Stimulated activated CD8-positive, alpha-beta memory T cell treated with anti-CD3 and anti-CD28 coated beads, Interleukin-2, amount 100 ng/mL, for 1 hour (primary cell): Measurements from ENCODE around the gene YRDC.
"Not testable (repeated sequence)": the region's sequence is repeated elsewhere in the genome, so short reads cannot be mapped to it uniquely, and the experiment has no call there.

Source experiments
- DNase-seq, 2 donors: peaks; one replicate each; pipeline ENCODE4 v3.0.0-alpha.2; 2020; ENCODE audit warnings: low read depth in 2 of 2

YRDC gene

DNA sequence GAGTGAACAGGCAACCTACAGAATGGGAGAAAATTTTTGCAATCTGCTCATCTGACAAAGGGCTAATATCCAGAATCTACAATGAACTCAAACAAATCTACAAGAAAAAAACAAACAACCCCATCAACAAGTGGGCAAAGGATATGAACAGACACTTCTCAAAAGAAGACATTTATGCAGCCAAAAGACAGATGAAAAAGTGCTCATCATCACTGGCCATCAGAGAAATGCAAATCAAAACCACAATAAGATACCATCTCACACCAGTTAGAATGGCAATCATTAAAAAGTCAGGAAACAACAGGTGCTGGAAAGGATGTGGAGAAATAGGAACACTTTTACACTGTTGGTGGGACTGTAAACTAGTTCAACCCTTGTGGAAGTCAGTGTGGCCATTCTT is 36.6 kb downstream of the YRDC start:
- DNase-seq = not testable (repeated sequence)

- no peak for DNase-seq
Measured at GRCh38 chr1:37767488-37767887, 40.5 kb downstream of the YRDC start.

- no peak for DNase-seq
Measured at GRCh38 chr1:37765916-37766664, 41.9 kb downstream of the YRDC start.

- DNase-seq = no peak
Measured at GRCh38 chr1:37764888-37765441, 43.0 kb downstream of the YRDC start, which contains the start of gene EPHA10. EPHA10 (minus strand) TSS chr1:37765120; CDS start chr1:37765066, 54 bp downstream.

DNA sequence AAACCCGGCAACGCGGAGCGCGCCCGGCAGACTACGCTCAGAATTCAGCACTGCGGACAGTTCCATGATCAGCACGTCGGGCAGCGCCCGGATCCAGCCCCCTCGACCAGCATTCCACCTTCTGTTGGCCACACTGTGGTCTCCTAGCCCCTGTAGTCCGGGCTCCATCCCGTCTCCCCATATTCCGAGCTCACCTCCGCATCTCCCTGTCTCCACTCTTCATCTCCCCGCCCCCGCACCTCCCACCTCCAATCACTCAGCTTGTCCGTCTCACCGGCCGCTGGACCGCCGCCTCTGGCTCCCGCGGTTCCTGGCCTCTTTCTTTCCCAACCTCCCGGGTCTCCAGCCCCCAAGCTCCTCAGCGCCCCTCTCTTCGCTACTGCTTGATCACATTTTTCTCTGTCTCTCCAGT is 43.6 kb downstream of the YRDC start:
- no peak for DNase-seq

DNA sequence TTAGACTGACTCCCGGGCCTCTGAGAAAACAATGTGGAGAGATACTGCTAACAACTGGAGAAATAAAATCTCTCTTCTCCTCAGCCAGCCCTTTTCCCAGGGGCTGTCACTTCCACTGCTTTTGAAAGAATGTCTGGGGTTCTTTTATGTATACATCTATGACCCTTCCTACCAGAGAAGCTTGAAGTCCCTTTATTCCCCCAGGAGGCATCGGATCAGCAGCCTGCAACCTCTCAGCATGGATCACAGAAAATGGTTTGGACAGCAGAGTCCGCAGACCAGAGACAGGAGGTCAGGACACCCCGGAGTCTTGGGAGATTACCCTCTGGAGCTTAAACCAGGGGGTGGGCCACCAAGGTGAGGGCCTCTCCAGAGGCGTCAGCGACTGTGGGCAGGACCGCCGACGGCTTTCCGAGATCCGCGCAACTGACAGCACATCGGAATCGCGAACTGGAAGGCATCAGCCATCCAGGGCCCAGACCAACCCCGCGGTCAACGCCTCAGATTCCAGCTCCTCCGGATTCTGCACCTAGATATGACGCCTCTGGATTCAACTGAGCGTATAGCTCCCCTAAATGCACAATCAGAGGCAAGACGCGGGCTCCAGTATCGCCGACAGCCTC is 44.1 kb downstream of the YRDC start:
- DNase-seq = no peak

DNA sequence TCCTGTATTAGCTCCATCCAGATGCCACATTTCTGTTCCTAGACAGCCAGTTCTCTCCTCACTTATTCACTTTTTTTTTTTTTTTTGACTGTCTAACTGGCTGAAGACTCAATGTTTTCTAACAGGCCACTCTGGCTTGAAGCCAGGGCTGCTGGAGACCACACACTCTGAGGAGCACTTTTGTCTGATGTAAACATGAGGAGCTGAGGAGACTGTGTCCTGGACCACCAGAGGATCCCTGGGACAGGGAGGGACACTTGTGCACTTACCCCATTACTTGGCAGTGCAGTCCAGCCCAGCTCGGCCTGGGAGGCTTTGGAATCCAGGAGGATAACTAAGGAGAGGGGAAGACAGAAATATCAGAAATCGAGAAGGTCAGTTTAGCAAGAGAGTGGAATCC is 45.5 kb downstream of the YRDC start:
- no peak for DNase-seq

GRCh38 chr1:37761416-37762095 is 46.5 kb downstream of the YRDC start:
- DNase-seq = no peak

DNA sequence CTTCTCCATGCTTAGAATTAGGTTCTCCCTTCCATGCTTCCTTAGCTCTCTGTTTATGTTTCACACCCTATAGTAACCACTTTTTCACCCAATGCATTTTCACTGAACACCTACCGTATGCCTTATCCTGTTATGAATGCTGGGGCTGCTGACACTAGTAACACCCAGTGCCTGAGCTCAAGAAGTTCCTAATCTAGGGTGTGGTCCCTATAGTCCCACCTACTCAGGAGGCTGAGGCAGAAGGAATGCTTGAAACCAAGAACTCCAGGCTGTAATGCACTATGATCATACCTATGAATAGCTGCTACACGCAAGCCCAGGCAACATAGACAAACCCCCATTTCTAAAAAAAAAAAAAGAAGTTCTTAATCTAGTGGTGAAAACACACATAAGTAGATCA is 48.6 kb downstream of the YRDC start:
- no peak for DNase-seq

DNA sequence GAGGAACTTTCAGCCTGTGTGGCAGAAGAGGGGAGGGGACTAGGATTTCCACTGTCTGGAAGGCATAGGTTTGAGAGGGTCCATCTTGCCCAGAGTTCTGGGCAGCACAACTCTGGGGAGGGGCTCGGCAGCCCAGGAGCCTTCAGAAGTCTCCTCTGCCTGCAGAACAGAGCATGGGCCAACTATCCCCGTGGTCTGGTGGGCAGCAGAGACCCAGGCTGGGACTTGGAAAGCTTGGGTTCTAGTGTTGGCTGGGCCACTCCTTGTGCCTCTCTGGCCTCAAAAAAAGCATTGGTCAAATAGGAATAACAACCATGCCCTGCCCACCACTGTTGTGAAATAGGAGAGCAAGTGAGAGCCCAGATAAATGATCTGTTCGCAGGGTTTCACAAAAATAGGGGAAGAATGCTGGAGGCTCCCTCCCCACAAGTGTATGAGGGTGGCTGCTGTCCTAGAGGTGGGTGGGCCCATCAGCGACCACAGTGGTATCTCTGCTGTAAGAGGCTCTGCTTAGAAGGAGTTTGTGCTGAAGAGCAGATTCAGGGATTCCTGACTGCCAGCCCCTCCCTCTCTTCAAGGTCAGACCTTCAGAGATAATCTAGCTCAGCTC is 52.0 kb downstream of the YRDC start:
- DNase-seq = no peak

- DNase-seq = no peak
Measured at GRCh38 chr1:37755290-37755689, 52.7 kb downstream of the YRDC start.

DNA sequence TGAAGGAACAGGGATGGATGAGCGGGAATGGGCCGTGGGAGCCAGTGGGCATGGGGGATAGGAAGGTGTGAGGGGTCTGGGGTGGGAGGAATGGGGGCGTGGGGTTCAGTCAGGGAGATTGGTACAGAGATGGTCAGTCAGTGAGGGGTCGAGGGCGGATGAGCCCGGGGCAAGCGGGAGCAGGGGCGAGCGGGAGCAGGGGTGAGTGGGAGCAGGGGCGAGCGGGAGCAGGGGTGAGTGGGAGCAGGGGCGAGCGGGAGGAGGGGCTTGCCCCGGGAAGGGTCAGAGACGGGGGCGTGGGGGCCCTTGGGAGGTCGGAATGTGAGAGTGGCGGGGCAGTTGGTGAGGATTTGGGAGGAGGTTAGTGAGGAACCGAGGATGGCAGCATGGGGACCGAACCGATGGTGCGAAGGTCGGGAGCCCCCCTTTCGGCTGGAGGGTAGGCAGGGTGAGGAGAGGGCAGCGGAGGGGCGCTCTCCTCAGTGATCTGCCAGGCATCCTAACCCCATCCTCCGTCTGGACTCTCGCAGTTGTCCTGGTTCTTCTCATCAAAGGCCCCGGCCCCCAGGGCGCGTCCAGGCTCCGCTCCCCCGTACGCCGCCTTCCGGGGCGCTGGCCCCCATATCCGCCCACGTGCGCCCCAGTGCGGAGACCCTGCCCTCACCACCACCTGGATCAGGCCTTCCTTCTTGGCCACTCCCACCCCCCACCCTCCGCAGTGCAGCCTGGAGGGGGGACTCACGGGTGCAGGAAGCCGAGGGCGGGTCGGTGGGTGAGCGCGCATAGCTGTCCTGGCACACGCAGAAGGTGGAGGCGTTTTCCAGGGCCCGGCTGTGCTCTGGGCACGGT is 54.3 kb downstream of the YRDC start:
- DNase-seq = no peak
